Stimulated activated CD8-positive, alpha-beta memory T cell treated with anti-CD3 and anti-CD28 coated beads, Interleukin-15, amount 100 ng/mL, for 48 hours (primary cell): ENCODE data around the gene PDE4DIP.
"Not testable (repeated sequence)": the region's sequence is repeated elsewhere in the genome, so short reads cannot be mapped to it uniquely, and the experiment has no call there.

ENCODE experiments used
- DNase-seq, 2 donors: peaks; one replicate each; pipeline ENCODE4 v3.0.0-alpha.2; 2020; ENCODE audit warnings: low read depth in 2 of 2

The PDE4DIP gene

GRCh38 chr1:148869634-148869961 is 25.4 kb downstream of the PDE4DIP start:
- not testable (repeated sequence) for DNase-seq

- not testable (repeated sequence) for DNase-seq
These were observed 30.5 kb downstream of the PDE4DIP start for GRCh38 chr1:148874408-148875388.

GRCh38 chr1:148879812-148880416 is 35.7 kb downstream of the PDE4DIP start:
- DNase-seq: not testable (repeated sequence)

GRCh38 chr1:148881261-148881660 is 37.0 kb downstream of the PDE4DIP start:
- DNase-seq: not testable (repeated sequence)

GRCh38 chr1:148885219-148885618 is 41.0 kb downstream of the PDE4DIP start:
- DNase-seq: not testable (repeated sequence)

- DNase-seq: not testable (repeated sequence)
These were observed 42.1 kb downstream of the PDE4DIP start for GRCh38 chr1:148886293-148886692.

- DNase-seq: not testable (repeated sequence)
These were observed 44.4 kb downstream of the PDE4DIP start for GRCh38 chr1:148888597-148888996.

- DNase-seq: not testable (repeated sequence)
These were observed 45.2 kb downstream of the PDE4DIP start for GRCh38 chr1:148889267-148890074.

- DNase-seq: not testable (repeated sequence)
These were observed 45.9 kb downstream of the PDE4DIP start for GRCh38 chr1:148890075-148890568.

GRCh38 chr1:148894360-148895352 is 50.4 kb downstream of the PDE4DIP start:
- not testable (repeated sequence) for DNase-seq

- DNase-seq: not testable (repeated sequence)
These were observed 55.8 kb downstream of the PDE4DIP start for GRCh38 chr1:148900026-148900425.

GRCh38 chr1:148900691-148901090 is 56.5 kb downstream of the PDE4DIP start:
- DNase-seq: not testable (repeated sequence)

GRCh38 chr1:148901150-148901952 is 57.1 kb downstream of the PDE4DIP start:
- not testable (repeated sequence) for DNase-seq

- DNase-seq: not testable (repeated sequence)
These were observed 57.7 kb downstream of the PDE4DIP start for GRCh38 chr1:148901953-148902341.

- not testable (repeated sequence) for DNase-seq
These were observed 65.1 kb downstream of the PDE4DIP start for GRCh38 chr1:148909219-148909826.

- DNase-seq: not testable (repeated sequence)
These were observed 67.2 kb downstream of the PDE4DIP start for GRCh38 chr1:148911303-148911928.

GRCh38 chr1:148916222-148916621 is 72.0 kb downstream of the PDE4DIP start:
- not testable (repeated sequence) for DNase-seq

- not testable (repeated sequence) for DNase-seq
These were observed 72.6 kb downstream of the PDE4DIP start for GRCh38 chr1:148916695-148917348.
